ENCODE results near the gene MFAP3L.

Gene MFAP3L

DNA sequence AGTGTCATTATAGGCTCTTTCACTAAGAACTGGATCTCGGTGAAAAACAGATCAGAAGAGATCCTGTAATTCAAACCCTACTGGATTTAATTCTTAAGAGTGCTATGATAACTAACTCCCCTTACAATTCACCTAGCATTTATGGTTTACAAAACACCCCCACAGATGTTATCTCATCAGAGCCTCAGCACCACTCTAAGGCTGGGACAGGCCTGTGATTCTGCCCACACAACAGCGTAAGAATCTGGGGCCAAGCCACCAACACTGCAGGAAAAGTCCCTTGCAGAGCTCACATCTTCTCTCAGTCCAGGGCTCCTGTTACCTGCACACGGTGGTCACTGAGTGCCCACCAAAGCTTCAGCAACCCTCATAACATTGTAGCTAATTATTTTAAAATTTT lies 8.9 kb downstream of the MFAP3L start:
- DNase-seq: no peak

- DNase-seq: no peak
Measured at GRCh38 chr4:170015285-170015684, 10.9 kb downstream of the MFAP3L start.

GRCh38 chr4:170014359-170015011 lies 11.7 kb downstream of the MFAP3L start:
- no peak for DNase-seq

- DNase-seq: no peak
Measured at GRCh38 chr4:170012629-170012958, 13.6 kb downstream of the MFAP3L start.

- DNase-seq: no peak
Measured at GRCh38 chr4:170011921-170012628, 14.1 kb downstream of the MFAP3L start.

DNA sequence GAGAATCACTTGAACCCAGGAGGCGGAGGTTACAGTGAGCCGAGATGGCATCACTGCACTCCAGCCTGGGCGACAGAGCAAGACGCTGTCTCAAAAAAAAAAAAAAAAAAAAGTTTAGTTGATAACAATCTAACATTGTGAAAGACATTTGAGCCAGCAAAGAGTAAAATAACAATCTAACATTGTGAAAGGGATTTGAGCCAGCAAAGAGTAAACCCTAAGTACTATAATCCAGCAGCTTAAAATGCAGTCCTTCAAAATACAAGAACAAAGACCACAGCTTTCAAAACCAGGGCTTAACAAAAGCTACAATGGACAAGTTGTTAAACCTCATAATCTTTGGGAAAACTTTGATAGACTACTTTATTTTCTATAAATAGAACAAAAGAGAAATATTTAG lies 16.9 kb downstream of the MFAP3L start:
- DNase-seq: no peak

- DNase-seq: no peak
Measured at GRCh38 chr4:170008801-170009200, 17.4 kb downstream of the MFAP3L start.

GRCh38 chr4:170008371-170008770 lies 17.8 kb downstream of the MFAP3L start:
- DNase-seq: no peak

DNA sequence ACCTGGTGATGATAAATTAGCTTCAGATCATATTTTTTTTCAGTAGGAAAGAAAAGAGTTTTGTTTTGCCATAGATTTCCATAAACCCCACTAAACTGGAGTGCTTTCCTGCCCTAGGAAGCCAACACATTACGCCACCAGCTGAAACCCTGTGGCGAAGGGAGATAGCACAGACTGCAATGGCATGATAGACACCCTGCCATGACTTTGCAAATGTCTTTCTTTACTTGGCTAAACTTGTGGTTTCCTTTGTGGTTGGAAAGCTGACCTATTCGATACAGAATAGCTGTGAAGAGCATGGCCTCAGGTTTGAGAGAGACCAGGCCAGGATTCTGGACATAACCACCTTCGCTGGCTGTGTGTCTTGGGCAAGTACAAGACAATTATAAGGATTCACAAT lies 19.1 kb downstream of the MFAP3L start:
- DNase-seq: no peak

DNA sequence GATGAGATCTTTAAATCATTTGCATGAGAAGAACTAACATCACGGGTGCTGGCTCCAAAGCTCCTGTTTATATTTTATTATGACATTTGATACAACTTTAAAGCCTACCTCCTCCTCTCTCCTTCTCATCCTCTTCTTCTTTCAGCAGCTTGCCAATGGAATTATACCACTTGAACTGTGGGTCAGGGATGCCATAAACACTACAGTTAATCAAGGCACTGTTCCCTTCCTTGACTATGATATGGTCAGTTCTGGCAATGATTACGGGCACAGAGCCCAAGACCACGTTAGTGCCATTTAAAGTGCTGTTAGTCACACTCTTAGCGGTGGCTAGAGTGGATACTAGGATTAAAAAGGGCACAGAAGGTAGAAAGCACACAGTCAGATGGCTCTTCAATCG lies 20.7 kb downstream of the MFAP3L start:
- no peak for DNase-seq

- no peak for DNase-seq
Measured at GRCh38 chr4:170004651-170005295, 21.4 kb downstream of the MFAP3L start.

GRCh38 chr4:170003071-170004070 lies 22.8 kb downstream of the MFAP3L start:
- DNase-seq: no peak

- no peak for DNase-seq
Measured at GRCh38 chr4:170001745-170002267, 24.4 kb downstream of the MFAP3L start.

- DNase-seq: no peak
Measured at GRCh38 chr4:170001011-170001744, 25.0 kb downstream of the MFAP3L start.

DNA sequence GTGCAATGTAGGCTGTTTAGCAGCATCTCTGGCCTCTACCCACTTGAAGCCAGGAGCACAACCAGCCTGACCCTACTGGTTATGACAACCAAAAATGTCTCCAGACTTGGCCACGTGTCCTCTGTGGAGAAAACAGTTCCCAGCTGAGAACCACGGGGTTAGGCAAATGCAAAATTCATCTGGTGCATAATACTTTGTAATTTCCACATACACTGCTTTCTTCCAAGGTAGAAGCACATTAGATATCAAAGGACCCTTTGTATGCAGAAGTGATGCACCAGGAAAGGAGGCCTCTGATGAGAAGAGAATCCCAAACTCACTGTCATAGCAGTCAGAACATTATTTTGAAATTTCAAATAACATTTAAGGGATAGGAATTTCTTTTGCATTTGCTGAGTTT lies 26.3 kb downstream of the MFAP3L start:
- DNase-seq: no peak

- no peak for DNase-seq
Measured at GRCh38 chr4:169998981-169999380, 27.2 kb downstream of the MFAP3L start.

GRCh38 chr4:169996379-169997240 lies 29.6 kb downstream of the MFAP3L start:
- no peak for DNase-seq

DNA sequence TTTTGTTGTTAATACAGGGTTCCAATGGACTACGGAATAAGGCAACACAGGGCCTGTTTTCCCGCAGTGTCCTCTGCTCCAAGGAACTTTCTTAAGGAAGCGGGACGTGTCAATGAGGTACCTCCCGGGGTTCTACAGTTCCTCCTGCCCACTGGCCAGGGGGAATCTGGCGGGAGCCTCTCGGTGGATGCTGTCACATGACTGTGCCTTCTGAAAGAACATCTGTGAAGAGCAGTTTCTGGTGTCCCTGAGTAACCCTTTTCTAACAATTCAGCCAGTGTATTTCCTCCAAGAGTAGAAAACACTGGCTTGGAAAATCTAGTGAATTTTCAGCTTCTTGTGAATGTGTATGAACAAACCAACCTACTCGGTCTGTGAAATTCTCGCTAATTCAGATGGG lies 32.7 kb downstream of the MFAP3L start:
- DNase-seq: no peak

DNA sequence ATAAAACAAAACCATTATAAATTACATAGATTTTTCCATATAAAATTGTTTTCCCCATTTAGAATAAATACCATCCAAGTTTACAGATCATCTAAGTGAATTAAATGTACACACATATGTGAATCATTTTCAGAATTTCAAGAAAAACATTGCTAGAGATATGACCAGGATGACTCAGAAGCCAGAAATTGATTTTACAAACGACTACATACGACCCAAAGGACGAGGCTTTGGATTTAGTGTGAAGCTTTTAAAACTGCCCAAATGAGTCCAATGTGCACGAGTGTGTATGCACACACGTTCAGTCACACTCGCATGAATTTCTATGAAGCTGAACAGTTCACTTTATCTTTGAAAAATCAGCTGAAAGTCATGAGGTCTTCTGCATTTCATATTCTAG lies 37.9 kb downstream of the MFAP3L start:
- DNase-seq: no peak

GRCh38 chr4:169987327-169988228 lies 38.6 kb downstream of the MFAP3L start:
- DNase-seq: no peak
